Muscle of leg (tissue), 11 donors: ENCODE results near the gene CHST12. TPM values are rescaled to one million over a fixed set of nuclear protein-coding genes. Genes with fewer than 3 reads are reported as not detected.
A peak's percentile ranks its signal among the peaks of the same experiment; 100 is the strongest.

Source experiments
- DNase-seq: peaks from one replicate; pipeline ENCODE4 v3.0.0; 2013
- H3K27ac ChIP-seq: one replicate; pipeline ENCODE4 v1.5.1; 2013; ENCODE audit warnings: mild to moderate bottlenecking, low read length, control low read depth
- H3K27me3 ChIP-seq: one replicate; pipeline ENCODE4 v1.6.1; 2013; ENCODE audit warnings: low read length; ENCODE audit not compliant: control insufficient read depth, insufficient read depth
- H3K36me3 ChIP-seq: one replicate; pipeline ENCODE4 v1.6.1; 2013; ENCODE audit warnings: low read length; ENCODE audit not compliant: control insufficient read depth, insufficient read depth
- H3K4me1 ChIP-seq: one replicate; pipeline ENCODE4 v1.6.1; 2013; ENCODE audit warnings: low read length; ENCODE audit not compliant: control insufficient read depth, insufficient read depth
- H3K4me3 ChIP-seq: one replicate; pipeline ENCODE4 v1.5.1; 2013; ENCODE audit warnings: low read length, control low read depth
- H3K9me3 ChIP-seq: replicated peaks from 2 replicates; pipeline ENCODE4 v1.6.1; 2013; ENCODE audit warnings: low read depth, low read length; ENCODE audit not compliant: control insufficient read depth
- WGBS: methylation state at CpG from one replicate; pipeline ENCODE4 v1.1.5; 2013; ENCODE audit warnings: missing lambda C conversion rate; ENCODE audit not compliant: insufficient coverage; 5-methylcytosine and 5-hydroxymethylcytosine counted together
- polyA plus RNA-seq, 8 donors: library from polyadenylated mRNA; unstranded; fragments of 120-200 nt; gene quantifications; one replicate each; pipeline versions ENCODE4 v1.2.1 to v1.2.3, GENCODE V29; 2013; ENCODE audit warnings: inconsistent platforms in 1 of 8, low replicate concordance in 1 of 8; ENCODE audit not compliant: insufficient read length in 8 of 8, insufficient read depth in 1 of 8
- total RNA-seq: library from RNA; stranded (reverse); fragments of 120-200 nt; gene quantifications from one replicate; pipeline ENCODE4 v1.2.4, GENCODE V29; 2013

CHST12 gene
- total and polyA plus RNA-seq, 9 donors: 5.7 to 13.8 (median 11.9) TPM

- 65% methylated on average over 19 of the region's 25 CpGs for WGBS
- no peak overlapping the region for H3K4me3 ChIP-seq
- H3K27ac ChIP-seq: no peak overlapping the region
- no peaks in the 10 kb centered on the region for H3K9me3 ChIP-seq
- peaks cover 38% of the 10 kb centered on the region for H3K4me1 ChIP-seq
- no peaks in the 10 kb centered on the region for H3K36me3 ChIP-seq
- peak; percentile 10 for DNase-seq
- peaks cover 13% of the 10 kb centered on the region for H3K27me3 ChIP-seq
Observed at GRCh38 chr7:2476776-2477446, 73.5 kb downstream of the CHST12 start.

- Histone ChIP-seq H3K9me3 (peaks cover 1% of the 10 kb centered on the region), H3K27ac (no peak overlapping the region), H3K36me3 (no peaks in the 10 kb centered on the region), H3K4me3 (no peak overlapping the region), H3K27me3 (peaks cover 13% of the 10 kb centered on the region), H3K4me1 (peaks cover 38% of the 10 kb centered on the region)
- peak; percentile 67 for DNase-seq
- 29% methylated on average over 31 of the region's 34 CpGs for WGBS
Observed at GRCh38 chr7:2477447-2478398, 74.3 kb downstream of the CHST12 start.

- H3K36me3 ChIP-seq: no peaks in the 10 kb centered on the region
- H3K4me3 ChIP-seq: no peak overlapping the region
- WGBS: 17% methylated on average over 9 of the region's 11 CpGs
- peaks cover 6% of the 10 kb centered on the region for H3K9me3 ChIP-seq
- H3K27ac ChIP-seq: no peak overlapping the region
- peaks cover 39% of the 10 kb centered on the region for H3K4me1 ChIP-seq
- peak; percentile 80 for DNase-seq
- H3K27me3 ChIP-seq: peaks cover 13% of the 10 kb centered on the region
Observed at GRCh38 chr7:2478399-2478785, 75.0 kb downstream of the CHST12 start.

GRCh38 chr7:2478800-2479199 lies 75.4 kb downstream of the CHST12 start:
- Histone ChIP-seq H3K27me3 (peaks cover 13% of the 10 kb centered on the region), H3K4me3 (no peak overlapping the region)
- DNase-seq: no peak

GRCh38 chr7:2479276-2480069 lies 76.1 kb downstream of the CHST12 start:
- H3K9me3 ChIP-seq: peaks cover 6% of the 10 kb centered on the region
- no peak overlapping the region for H3K27ac ChIP-seq
- 54% methylated on average over 14 of the region's 16 CpGs for WGBS
- no peak overlapping the region for H3K4me3 ChIP-seq
- H3K4me1 ChIP-seq: peaks cover 43% of the 10 kb centered on the region
- peaks cover 13% of the 10 kb centered on the region for H3K27me3 ChIP-seq
- H3K36me3 ChIP-seq: no peaks in the 10 kb centered on the region
- DNase-seq: no peak

More at GRCh38 chr7:2478800-2479199, 75.4 kb downstream of the CHST12 start:
- peaks cover 6% of the 10 kb centered on the region for H3K9me3 ChIP-seq
- 42% methylated on average over 9 of the region's 19 CpGs for WGBS
- H3K36me3 ChIP-seq: no peaks in the 10 kb centered on the region
- peaks cover 43% of the 10 kb centered on the region for H3K4me1 ChIP-seq
- no peak overlapping the region for H3K27ac ChIP-seq

GRCh38 chr7:2480070-2480408 lies 76.6 kb downstream of the CHST12 start:
- Histone ChIP-seq H3K27ac (no peak overlapping the region), H3K4me1 (peaks cover 43% of the 10 kb centered on the region), H3K36me3 (no peaks in the 10 kb centered on the region), H3K9me3 (peaks cover 6% of the 10 kb centered on the region), H3K4me3 (no peak overlapping the region), H3K27me3 (peaks cover 15% of the 10 kb centered on the region)
- peak; percentile 83 for DNase-seq
- 17% methylated on average over 21 of the region's 21 CpGs for WGBS

GRCh38 chr7:2481195-2481594 lies 77.8 kb downstream of the CHST12 start:
- peaks cover 16% of the 10 kb centered on the region for H3K27me3 ChIP-seq
- no peaks in the 10 kb centered on the region for H3K36me3 ChIP-seq
- peaks cover 6% of the 10 kb centered on the region for H3K9me3 ChIP-seq
- peak; percentile 10 for DNase-seq
- peaks cover 43% of the 10 kb centered on the region for H3K4me1 ChIP-seq
- H3K4me3 ChIP-seq: no peak overlapping the region
- H3K27ac ChIP-seq: no peak overlapping the region
- 68% methylated on average over 3 of the region's 4 CpGs for WGBS

GRCh38 chr7:2482725-2483451 lies 79.5 kb downstream of the CHST12 start:
- H3K4me1 ChIP-seq: peaks cover 43% of the 10 kb centered on the region
- H3K36me3 ChIP-seq: no peaks in the 10 kb centered on the region
- 79% methylated on average over 9 of the region's 10 CpGs for WGBS
- H3K27me3 ChIP-seq: peaks cover 13% of the 10 kb centered on the region
- H3K9me3 ChIP-seq: peaks cover 6% of the 10 kb centered on the region
- no peak overlapping the region for H3K4me3 ChIP-seq
- no peak overlapping the region for H3K27ac ChIP-seq
- DNase-seq: peak; percentile 35

- H3K36me3 ChIP-seq: no peaks in the 10 kb centered on the region
- peak; percentile 89 for DNase-seq
- WGBS: 0% methylated on average over 1 of the region's 5 CpGs
- no peak overlapping the region for H3K27ac ChIP-seq
- H3K9me3 ChIP-seq: peaks cover 6% of the 10 kb centered on the region
- peaks cover 43% of the 10 kb centered on the region for H3K4me1 ChIP-seq
- peaks cover 12% of the 10 kb centered on the region for H3K27me3 ChIP-seq
- no peak overlapping the region for H3K4me3 ChIP-seq
Observed at GRCh38 chr7:2483494-2483893, 80.1 kb downstream of the CHST12 start.
